ENCODE measurements around the gene SLC15A2. TPM values are rescaled to one million over a fixed set of nuclear protein-coding genes. Genes with fewer than 3 reads are reported as not detected.

Gene SLC15A2
- total RNA-seq, 6 experiments from 2014 or later = 0.09 to 0.35 (median 0.14) TPM; not detected in 1

- Mint-ChIP-seq H3K9me3 (peaks cover 7% of the 10 kb centered on the region; the same call in 1 of the 2 replicates), H3K4me1 (ENCODE audit: low read depth) (0 out of 2 replicates have a peak, but pooled peaks cover 3% of the 10 kb centered on the region), H3K27ac (no peak overlapping the region), H3K27me3 (ENCODE audit: insufficient read depth) (peaks cover 16% of the 10 kb centered on the region), H3K36me3 (ENCODE audit: low read depth) (no peaks in the 10 kb centered on the region; the same call in 1 of the 2 replicates), H3K4me3 (no peak overlapping the region)
- TF ChIP-seq, protein P1, sequence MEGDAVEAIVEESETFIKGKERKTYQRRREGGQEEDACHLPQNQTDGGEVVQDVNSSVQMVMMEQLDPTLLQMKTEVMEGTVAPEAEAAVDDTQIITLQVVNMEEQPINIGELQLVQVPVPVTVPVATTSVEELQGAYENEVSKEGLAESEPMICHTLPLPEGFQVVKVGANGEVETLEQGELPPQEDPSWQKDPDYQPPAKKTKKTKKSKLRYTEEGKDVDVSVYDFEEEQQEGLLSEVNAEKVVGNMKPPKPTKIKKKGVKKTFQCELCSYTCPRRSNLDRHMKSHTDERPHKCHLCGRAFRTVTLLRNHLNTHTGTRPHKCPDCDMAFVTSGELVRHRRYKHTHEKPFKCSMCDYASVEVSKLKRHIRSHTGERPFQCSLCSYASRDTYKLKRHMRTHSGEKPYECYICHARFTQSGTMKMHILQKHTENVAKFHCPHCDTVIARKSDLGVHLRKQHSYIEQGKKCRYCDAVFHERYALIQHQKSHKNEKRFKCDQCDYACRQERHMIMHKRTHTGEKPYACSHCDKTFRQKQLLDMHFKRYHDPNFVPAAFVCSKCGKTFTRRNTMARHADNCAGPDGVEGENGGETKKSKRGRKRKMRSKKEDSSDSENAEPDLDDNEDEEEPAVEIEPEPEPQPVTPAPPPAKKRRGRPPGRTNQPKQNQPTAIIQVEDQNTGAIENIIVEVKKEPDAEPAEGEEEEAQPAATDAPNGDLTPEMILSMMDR (IDR thresholded peaks at IDR 0.05) = no peak
- DNase-seq = no peak
Measured at GRCh38 chr3:121975702-121976302, 81.6 kb downstream of the SLC15A2 start.

DNA sequence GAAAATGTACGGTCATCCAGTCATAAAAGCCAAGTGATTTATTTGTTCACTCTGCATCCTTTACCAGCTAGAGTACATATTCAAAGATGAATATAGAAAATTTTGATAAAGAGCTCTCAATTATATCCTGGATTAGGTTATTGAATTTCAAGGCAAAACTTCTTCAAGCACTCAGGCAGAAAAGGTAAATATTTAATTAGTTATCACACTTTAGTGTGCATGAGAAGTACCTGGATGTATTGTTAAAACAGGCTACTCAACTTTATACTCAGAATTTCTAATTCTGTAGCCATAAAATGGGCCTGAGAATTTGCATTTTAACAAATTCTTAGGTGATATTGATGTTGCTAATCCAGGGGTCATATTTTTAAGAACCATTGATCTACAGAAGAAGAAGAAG, 82.5 kb downstream of the SLC15A2 start:
- Mint-ChIP-seq H3K9me3 (peaks cover 7% of the 10 kb centered on the region; the same call in 1 of the 2 replicates), H3K36me3 (ENCODE audit: low read depth) (no peaks in the 10 kb centered on the region; the same call in 1 of the 2 replicates), H3K4me1 (ENCODE audit: low read depth) (no peaks in the 10 kb centered on the region), H3K27me3 (ENCODE audit: insufficient read depth) (peaks cover 16% of the 10 kb centered on the region), H3K27ac (no peak overlapping the region), H3K4me3 (no peak overlapping the region)
- DNase-seq = no peak
- TF ChIP-seq, protein P1 (IDR thresholded peaks at IDR 0.05) = no peak

- Mint-ChIP-seq H3K4me3 (no peak overlapping the region), H3K4me1 (ENCODE audit: low read depth) (no peaks in the 10 kb centered on the region), H3K9me3 (peaks cover 18% of the 10 kb centered on the region), H3K27ac (no peak overlapping the region), H3K36me3 (ENCODE audit: low read depth) (peaks cover 9% of the 10 kb centered on the region; the same call in 1 of the 2 replicates), H3K27me3 (ENCODE audit: insufficient read depth) (peaks cover 12% of the 10 kb centered on the region)
- DNase-seq = no peak
- TF ChIP-seq, protein P1 (IDR thresholded peaks at IDR 0.05) = no peak
Measured at GRCh38 chr3:121979246-121979645, 85.0 kb downstream of the SLC15A2 start.

DNA sequence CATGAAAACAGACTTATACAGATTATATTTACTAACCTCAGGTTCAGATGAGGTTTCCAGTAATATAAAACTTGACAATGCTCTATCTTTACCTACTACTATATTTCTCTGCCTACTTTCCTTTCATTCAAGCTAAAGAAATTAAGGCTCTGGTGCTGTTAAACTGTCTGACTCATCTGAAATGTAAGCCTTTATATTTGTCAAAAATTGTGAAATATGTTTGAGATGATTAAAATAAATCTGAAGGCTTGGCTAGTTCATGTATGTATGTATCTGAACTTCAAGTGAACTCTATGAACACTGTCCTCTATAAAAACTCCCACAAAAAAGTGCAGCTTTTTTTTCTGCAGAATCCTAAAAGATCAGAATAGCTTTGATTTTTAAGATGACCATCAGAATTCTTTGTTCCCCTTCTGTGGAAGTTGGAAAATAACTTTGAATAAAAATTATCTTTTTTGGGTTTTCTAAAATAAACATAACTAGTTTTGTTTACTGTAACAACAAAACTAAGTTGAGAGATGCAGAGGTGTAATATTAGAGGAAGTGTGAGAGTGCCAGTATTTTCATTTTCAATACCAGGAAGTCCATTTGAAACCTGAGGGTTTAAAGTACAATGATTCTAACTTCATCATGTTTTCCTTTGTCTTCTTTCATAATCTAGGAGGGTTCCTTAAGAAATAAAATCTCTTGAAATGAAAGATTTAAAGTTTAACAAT, 85.7 kb downstream of the SLC15A2 start:
- DNase-seq = no peak
- Mint-ChIP-seq H3K4me1 (ENCODE audit: low read depth) (no peaks in the 10 kb centered on the region), H3K4me3 (no peak overlapping the region), H3K9me3 (peaks cover 17% of the 10 kb centered on the region), H3K27me3 (ENCODE audit: insufficient read depth) (peaks cover 10% of the 10 kb centered on the region), H3K36me3 (ENCODE audit: low read depth) (peaks cover 9% of the 10 kb centered on the region; the same call in 1 of the 2 replicates), H3K27ac (no peak overlapping the region)
- TF ChIP-seq, protein P1 (IDR thresholded peaks at IDR 0.05) = no peak

DNA sequence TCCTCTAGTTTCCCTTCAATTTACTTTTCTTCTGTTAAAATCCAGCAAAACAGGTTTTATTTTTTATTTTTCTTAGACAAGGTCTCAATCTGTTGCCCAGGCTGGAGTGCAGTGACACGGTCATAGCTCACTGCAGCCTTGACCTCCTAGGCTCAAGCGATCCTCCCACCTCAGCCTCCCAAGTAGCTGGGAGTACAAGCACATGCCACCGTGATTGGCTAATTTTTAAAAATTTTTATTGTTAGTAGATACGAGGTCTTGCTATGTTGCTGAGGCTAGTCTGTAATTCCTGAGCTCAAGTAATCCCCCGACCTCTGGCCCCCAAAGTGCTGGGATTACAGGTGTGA, 86.2 kb downstream of the SLC15A2 start:
- Mint-ChIP-seq H3K4me1 (ENCODE audit: low read depth) (no peaks in the 10 kb centered on the region), H3K9me3 (peaks cover 14% of the 10 kb centered on the region), H3K27me3 (ENCODE audit: insufficient read depth) (peaks cover 10% of the 10 kb centered on the region), H3K27ac (no peak overlapping the region), H3K36me3 (ENCODE audit: low read depth) (peaks cover 9% of the 10 kb centered on the region; the same call in 1 of the 2 replicates), H3K4me3 (no peak overlapping the region)
- TF ChIP-seq, protein P1 (IDR thresholded peaks at IDR 0.05) = no peak
- no peak for DNase-seq
